Astrocyte (in vitro differentiated cells and primary cell): ENCODE results near the gene IL36A. TPM values are rescaled to one million over a fixed set of nuclear protein-coding genes. Genes with fewer than 3 reads are reported as not detected.

Source experiments
- DNase-seq: peaks from one replicate; pipeline ENCODE4 v3.0.0-alpha.2; 2010; ENCODE audit warnings: low read depth
- FAIRE-seq: peaks from 2 replicates; lab custom pipeline; 2011; peaks lifted over from hg19 to GRCh38; lab: Jason Lieb, UNC
- H2AFZ ChIP-seq: 2 replicates; pipeline ENCODE4 v1.6.0; 2012; ENCODE audit warnings: low read depth, low read length, inconsistent platforms
- H3K27ac ChIP-seq: 2 replicates; pipeline ENCODE4 v1.5.1; 2011; ENCODE audit warnings: low read depth, low read length, inconsistent platforms
- H3K27me3 ChIP-seq: 2 replicates; pipeline ENCODE4 v1.6.0; 2011; ENCODE audit warnings: low read length, inconsistent platforms; ENCODE audit not compliant: insufficient read depth
- H3K36me3 ChIP-seq: 2 replicates; pipeline ENCODE4 v1.5.1; 2011; ENCODE audit warnings: low read length, inconsistent platforms; ENCODE audit not compliant: insufficient read depth
- H3K4me1 ChIP-seq: 2 replicates; pipeline ENCODE4 v1.5.1; 2011; ENCODE audit warnings: low read length, inconsistent platforms; ENCODE audit not compliant: insufficient read depth
- H3K4me2 ChIP-seq: 2 replicates; pipeline ENCODE4 v1.6.0; 2012; ENCODE audit warnings: low read length, inconsistent platforms
- H3K4me3 ChIP-seq: 2 replicates; pipeline ENCODE4 v1.5.1; 2011; ENCODE audit warnings: low read depth, mild to moderate bottlenecking, low read length, inconsistent platforms; ENCODE audit not compliant: insufficient read depth
- H3K79me2 ChIP-seq: 2 replicates; pipeline ENCODE4 v1.6.0; 2012; ENCODE audit warnings: mild to moderate bottlenecking, low read length, inconsistent platforms; ENCODE audit not compliant: insufficient read depth
- H3K9ac ChIP-seq: 2 replicates; pipeline ENCODE4 v1.6.0; 2012; ENCODE audit warnings: mild to moderate bottlenecking, low read length, inconsistent platforms
- H3K9me3 ChIP-seq: 2 replicates; pipeline ENCODE4 v1.5.1; 2012; ENCODE audit warnings: low read depth, mild to moderate bottlenecking, low read length, inconsistent platforms; ENCODE audit not compliant: insufficient read depth
- H4K20me1 ChIP-seq: 2 replicates; pipeline ENCODE4 v1.6.0; 2012; ENCODE audit warnings: low read length, inconsistent platforms; ENCODE audit not compliant: insufficient read depth
- H3K27ac Mint-ChIP-seq: one replicate; pipeline ENCODE4 v1.8.0; 2021; ENCODE audit warnings: mild to moderate bottlenecking, mixed read lengths; ENCODE audit not compliant: unreplicated experiment
- H3K27me3 Mint-ChIP-seq: one replicate; pipeline ENCODE4 v1.8.0; 2021; ENCODE audit warnings: low read depth, mixed read lengths; ENCODE audit not compliant: unreplicated experiment
- H3K36me3 Mint-ChIP-seq: one replicate; pipeline ENCODE4 v1.8.0; 2021; ENCODE audit warnings: low read depth, mixed read lengths; ENCODE audit not compliant: unreplicated experiment
- H3K4me1 Mint-ChIP-seq: one replicate; pipeline ENCODE4 v1.8.0; 2021; ENCODE audit warnings: low read depth, mixed read lengths; ENCODE audit not compliant: unreplicated experiment
- H3K4me3 Mint-ChIP-seq: one replicate; pipeline ENCODE4 v1.8.0; 2021; ENCODE audit warnings: mild to moderate bottlenecking, moderate library complexity, mixed read lengths; ENCODE audit not compliant: unreplicated experiment
- H3K9me3 Mint-ChIP-seq: one replicate; pipeline ENCODE4 v1.8.0; 2021; ENCODE audit warnings: mild to moderate bottlenecking, mixed read lengths; ENCODE audit not compliant: unreplicated experiment
- EZH2 ChIP-seq: IDR thresholded peaks from 2 replicates; pipeline ENCODE4 v1.6.1; 2012; ENCODE audit warnings: mild to moderate bottlenecking, low read length, inconsistent platforms; ENCODE audit not compliant: insufficient read depth
- total RNA-seq: library from RNA; stranded (reverse); gene quantifications from 2 replicates; pipeline ENCODE4 v1.2.1, GENCODE V29; 2021
- TF ChIP-seq, protein P1 (sequence below): IDR thresholded peaks from 2 replicates; pipeline ENCODE4 v1.5.1; 2011; ENCODE audit warnings: low read depth, mild to moderate bottlenecking, inconsistent platforms, low read length, moderate library complexity; ENCODE audit not compliant: insufficient read depth

IL36A gene
- total RNA-seq, 1 donor from 2014 or later, result not detected

DNA sequence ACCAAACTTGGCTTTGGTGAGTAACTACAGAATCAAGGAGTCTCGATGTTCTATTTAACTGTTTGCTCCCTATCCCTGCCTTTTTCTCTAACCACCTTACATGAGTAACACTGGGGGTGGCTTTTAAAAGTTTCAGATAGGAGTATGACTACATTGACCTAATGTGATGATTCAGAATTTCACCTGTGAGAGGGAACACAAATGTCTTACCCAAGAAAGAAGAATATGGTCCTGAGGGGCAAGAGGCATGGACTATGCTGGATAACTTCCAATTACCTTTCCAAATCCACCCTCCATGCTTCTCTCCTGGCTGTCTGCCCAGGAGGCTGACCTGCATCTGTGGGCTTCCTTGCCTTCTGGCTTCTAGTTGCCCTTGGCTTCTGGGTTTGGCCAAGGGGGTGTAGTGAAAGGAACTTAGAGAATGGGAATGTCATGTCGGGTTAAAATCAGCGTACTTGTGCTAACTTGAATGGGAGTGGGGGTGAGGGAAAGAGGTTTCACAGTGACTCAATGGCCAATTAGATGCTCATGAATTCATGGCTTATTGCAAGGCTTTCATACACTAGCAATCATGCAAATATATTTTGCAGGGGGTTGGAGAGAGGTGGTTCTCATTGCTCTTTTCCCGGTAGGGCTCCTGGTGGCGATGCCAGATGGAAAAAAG lies 32.7 kb upstream of the IL36A start:
- Mint-ChIP-seq H3K9me3 (peaks cover 2% of the 10 kb centered on the region), H3K27me3 (peaks cover 45% of the 10 kb centered on the region), H3K27ac (no peak overlapping the region), H3K4me3 (no peak overlapping the region), H3K4me1 (no peaks in the 10 kb centered on the region), H3K36me3 (no peaks in the 10 kb centered on the region)
- DNase-seq (no peak), FAIRE-seq (no peak)
- H3K27ac ChIP-seq, result no peak overlapping the region
- H4K20me1 ChIP-seq, result no peaks in the 10 kb centered on the region
- no peak overlapping the region for H2AFZ ChIP-seq
- TF ChIP-seq EZH2, result no peak
- TF ChIP-seq, protein P1, sequence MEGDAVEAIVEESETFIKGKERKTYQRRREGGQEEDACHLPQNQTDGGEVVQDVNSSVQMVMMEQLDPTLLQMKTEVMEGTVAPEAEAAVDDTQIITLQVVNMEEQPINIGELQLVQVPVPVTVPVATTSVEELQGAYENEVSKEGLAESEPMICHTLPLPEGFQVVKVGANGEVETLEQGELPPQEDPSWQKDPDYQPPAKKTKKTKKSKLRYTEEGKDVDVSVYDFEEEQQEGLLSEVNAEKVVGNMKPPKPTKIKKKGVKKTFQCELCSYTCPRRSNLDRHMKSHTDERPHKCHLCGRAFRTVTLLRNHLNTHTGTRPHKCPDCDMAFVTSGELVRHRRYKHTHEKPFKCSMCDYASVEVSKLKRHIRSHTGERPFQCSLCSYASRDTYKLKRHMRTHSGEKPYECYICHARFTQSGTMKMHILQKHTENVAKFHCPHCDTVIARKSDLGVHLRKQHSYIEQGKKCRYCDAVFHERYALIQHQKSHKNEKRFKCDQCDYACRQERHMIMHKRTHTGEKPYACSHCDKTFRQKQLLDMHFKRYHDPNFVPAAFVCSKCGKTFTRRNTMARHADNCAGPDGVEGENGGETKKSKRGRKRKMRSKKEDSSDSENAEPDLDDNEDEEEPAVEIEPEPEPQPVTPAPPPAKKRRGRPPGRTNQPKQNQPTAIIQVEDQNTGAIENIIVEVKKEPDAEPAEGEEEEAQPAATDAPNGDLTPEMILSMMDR, result no peak
- H3K4me2 ChIP-seq, result no peak overlapping the region
- H3K27me3 ChIP-seq, result peaks cover 21% of the 10 kb centered on the region
- no peaks in the 10 kb centered on the region for H3K36me3 ChIP-seq
- no peak overlapping the region for H3K4me3 ChIP-seq
- H3K9ac ChIP-seq, result no peak overlapping the region
- no peaks in the 10 kb centered on the region for H3K79me2 ChIP-seq
- no peaks in the 10 kb centered on the region for H3K9me3 ChIP-seq
- no peaks in the 10 kb centered on the region for H3K4me1 ChIP-seq

DNA sequence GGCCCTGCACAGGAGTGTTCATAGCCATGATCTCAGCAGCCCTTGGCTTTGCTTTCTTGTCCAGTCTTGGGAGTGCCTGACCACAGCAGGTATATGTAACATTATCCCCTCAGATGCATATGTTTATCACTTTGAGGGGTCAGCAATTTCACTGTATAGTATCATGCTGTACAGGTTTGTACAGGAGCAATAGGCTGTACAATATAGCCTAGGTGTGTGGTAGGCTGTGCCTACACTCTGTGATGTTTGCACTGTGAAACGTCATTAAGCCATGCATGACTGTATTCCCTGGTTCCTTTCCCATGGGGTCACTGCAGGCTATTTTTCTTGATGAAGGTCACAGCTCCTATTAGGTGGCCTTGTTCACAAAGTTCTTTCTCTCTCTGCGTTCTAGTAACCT lies 32.1 kb upstream of the IL36A start:
- FAIRE-seq (no peak), DNase-seq (no peak)
- Histone ChIP-seq H2AFZ (no peak overlapping the region), H4K20me1 (no peaks in the 10 kb centered on the region), H3K27ac (no peak overlapping the region), H3K36me3 (no peaks in the 10 kb centered on the region), H3K4me1 (no peaks in the 10 kb centered on the region), H3K9ac (no peak overlapping the region), H3K27me3 (peaks cover 23% of the 10 kb centered on the region), H3K9me3 (no peaks in the 10 kb centered on the region), H3K4me3 (no peak overlapping the region), H3K4me2 (no peak overlapping the region), H3K79me2 (no peaks in the 10 kb centered on the region)
- Mint-ChIP-seq H3K9me3 (peaks cover 2% of the 10 kb centered on the region), H3K4me1 (no peaks in the 10 kb centered on the region), H3K27ac (no peak overlapping the region), H3K36me3 (no peaks in the 10 kb centered on the region), H3K4me3 (no peak overlapping the region), H3K27me3 (peaks cover 47% of the 10 kb centered on the region)
- TF ChIP-seq, protein P1, result no peak
- no peak for TF ChIP-seq EZH2

DNA sequence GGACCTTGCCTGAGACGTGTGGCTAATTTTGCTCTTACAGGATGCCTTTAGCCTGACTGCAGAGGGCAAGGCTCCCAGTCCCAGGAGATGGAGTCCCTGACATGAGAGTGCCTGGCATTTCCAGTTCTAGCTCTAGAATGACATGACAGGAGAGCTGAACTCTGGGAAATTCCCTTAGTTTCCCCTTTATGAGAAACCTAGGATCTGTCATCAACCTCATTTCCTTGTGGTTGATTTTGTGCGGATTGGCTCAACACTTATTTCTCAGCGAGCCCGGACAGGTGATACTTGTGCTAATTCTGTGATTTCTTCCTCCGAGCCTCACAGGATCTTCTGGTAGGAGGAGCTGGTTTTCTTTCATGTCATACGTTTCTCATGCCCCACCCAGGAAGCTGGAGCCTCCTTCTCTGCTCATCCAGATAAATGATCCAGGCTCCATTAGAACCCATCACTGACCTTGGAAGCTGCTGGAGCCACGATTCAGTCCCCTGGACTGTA lies 27.7 kb upstream of the IL36A start, which contains the start of gene IL36G:
IL36G (plus strand) TSS at position 448 of the 498 bp plus-strand sequence. CDS start 633 bp downstream, outside the sequence.
- no peak within 1 kb of the TSS for H3K9ac ChIP-seq
- no peak for FAIRE-seq
- no peak within 1 kb of the TSS for H2AFZ ChIP-seq
- Mint-ChIP-seq H3K4me3 (no peak within 1 kb of the TSS), H3K9me3 (peaks cover 2% of the 10 kb centered on the region), H3K27me3 (peaks cover 43% of the 10 kb centered on the region), H3K27ac (no peak within 1 kb of the TSS), H3K36me3 (no peaks in the 10 kb centered on the region), H3K4me1 (no peaks in the 10 kb centered on the region)
- no peaks in the 10 kb centered on the region for H3K9me3 ChIP-seq
- no peak within 1 kb of the TSS for H3K4me2 ChIP-seq
- no peak for TF ChIP-seq EZH2
- TF ChIP-seq, protein P1, result no peak
- peaks cover 19% of the 10 kb centered on the region for H3K27me3 ChIP-seq
- no peaks in the 10 kb centered on the region for H3K79me2 ChIP-seq
- H3K27ac ChIP-seq, result no peak within 1 kb of the TSS
- no peak within 1 kb of the TSS for H3K4me3 ChIP-seq
- DNase-seq, result no peak
- H3K36me3 ChIP-seq, result no peaks in the 10 kb centered on the region
- no peaks in the 10 kb centered on the region for H3K4me1 ChIP-seq
- H4K20me1 ChIP-seq, result no peaks in the 10 kb centered on the region
